ENCODE results near the gene ZNF469.

ZNF469 gene

GRCh38 chr16:88382491-88383400, at the start of gene ZNF469:
Gene ZNF469, plus strand, starts transcription at chr16:88382959. Its CDS starts 44,512 bp downstream, at chr16:88427471.
- no peak within 1 kb of the TSS for H3K4me3 ChIP-seq (ENCODE audit: low read length)
- no peak for TF ChIP-seq ZNF274 (IDR thresholded peaks at IDR 0.05; ENCODE audit: low read depth, low read length)

GRCh38 chr16:88333848-88334777, 48.6 kb upstream of the ZNF469 start:
- H3K4me3 ChIP-seq (ENCODE audit: low read length), result no peak overlapping the region; the same call in 1 of the 2 replicates
- TF ChIP-seq ZNF274 (IDR thresholded peaks at IDR 0.05; ENCODE audit: low read depth, low read length), result no peak

- no peak for TF ChIP-seq ZNF274 (IDR thresholded peaks at IDR 0.05; ENCODE audit: low read depth, low read length)
- no peak overlapping the region for H3K4me3 ChIP-seq (ENCODE audit: low read length)
Observed at GRCh38 chr16:88334778-88335720, 47.7 kb upstream of the ZNF469 start.

- no peak overlapping the region for H3K4me3 ChIP-seq (ENCODE audit: low read length)
- no peak for TF ChIP-seq ZNF274 (IDR thresholded peaks at IDR 0.05; ENCODE audit: low read depth, low read length)
Observed at GRCh38 chr16:88337021-88337420, 45.7 kb upstream of the ZNF469 start.

- TF ChIP-seq ZNF274 (IDR thresholded peaks at IDR 0.05; ENCODE audit: low read depth, low read length), result no peak
- H3K4me3 ChIP-seq (ENCODE audit: low read length), result no peak overlapping the region
Observed at GRCh38 chr16:88337538-88337937, 45.2 kb upstream of the ZNF469 start.

GRCh38 chr16:88338111-88338510, 44.6 kb upstream of the ZNF469 start:
- no peak for TF ChIP-seq ZNF274 (IDR thresholded peaks at IDR 0.05; ENCODE audit: low read depth, low read length)
- H3K4me3 ChIP-seq (ENCODE audit: low read length), result no peak overlapping the region

GRCh38 chr16:88338896-88339295, 43.9 kb upstream of the ZNF469 start:
- no peak for TF ChIP-seq ZNF274 (IDR thresholded peaks at IDR 0.05; ENCODE audit: low read depth, low read length)
- H3K4me3 ChIP-seq (ENCODE audit: low read length), result no peak overlapping the region

GRCh38 chr16:88339930-88340754, 42.6 kb upstream of the ZNF469 start:
- no peak overlapping the region for H3K4me3 ChIP-seq (ENCODE audit: low read length)
- no peak for TF ChIP-seq ZNF274 (IDR thresholded peaks at IDR 0.05; ENCODE audit: low read depth, low read length)

- H3K4me3 ChIP-seq (ENCODE audit: low read length), result no peak overlapping the region
- TF ChIP-seq ZNF274 (IDR thresholded peaks at IDR 0.05; ENCODE audit: low read depth, low read length), result no peak
Observed at GRCh38 chr16:88340755-88341150, 42.0 kb upstream of the ZNF469 start.

- no peak overlapping the region for H3K4me3 ChIP-seq (ENCODE audit: low read length)
- no peak for TF ChIP-seq ZNF274 (IDR thresholded peaks at IDR 0.05; ENCODE audit: low read depth, low read length)
Observed at GRCh38 chr16:88341551-88342290, 41.0 kb upstream of the ZNF469 start.

GRCh38 chr16:88342491-88342890, 40.3 kb upstream of the ZNF469 start:
- H3K4me3 ChIP-seq (ENCODE audit: low read length), result no peak overlapping the region
- TF ChIP-seq ZNF274 (IDR thresholded peaks at IDR 0.05; ENCODE audit: low read depth, low read length), result no peak

GRCh38 chr16:88343271-88343791, 39.4 kb upstream of the ZNF469 start:
- H3K4me3 ChIP-seq (ENCODE audit: low read length), result no peak overlapping the region
- no peak for TF ChIP-seq ZNF274 (IDR thresholded peaks at IDR 0.05; ENCODE audit: low read depth, low read length)
